K562 (cell line): Measurements from ENCODE around the gene MAML3. TPM values are rescaled to one million over a fixed set of nuclear protein-coding genes. Genes with fewer than 3 reads are reported as not detected.

Experiments
- ATAC-seq: fragments of 200-7000 bp; cut with Tn5 transposase; 3 replicates; pipeline ENCODE4 v1.9.1; 2020; ENCODE audit warnings: moderate library complexity
- BruUV-seq: library from RNA; stranded (reverse); fragments of 400-500 nt; replicated peaks from 2 replicates; lab custom pipeline; 2021; lab: Mats Ljungman, UMichigan
- CTCF ChIA-PET: fragments of 300-600 bp; formaldehyde crosslinking; extraction: SDS; loops from one replicate; lab custom pipeline; 2021; ENCODE audit warnings: low intra/inter-chr PET ratio; lab: Yijun Ruan, JAX
- POLR2A ChIA-PET: fragments of 300-600, 350-650 bp; sonication (Branson Sonifier 250); formaldehyde crosslinking; extraction: SDS; loops from one replicate; lab custom pipeline; 2021; ENCODE audit warnings: antibody characterized with exemption, inconsistent platforms; lab: Yijun Ruan, JAX
- DNase-seq, 4 experiments: peaks; one replicate each; pipeline versions ENCODE4 v3.0.0 to v3.0.0-alpha.2; 2011 to 2018; ENCODE audit warnings: low spot score in 3 of 4, mixed read lengths in 3 of 4; ENCODE audit errors: extremely low read depth in 1 of 4
- FAIRE-seq: peaks from 2 replicates; lab custom pipeline; 2011; peaks lifted over from hg19 to GRCh38; lab: Jason Lieb, UNC
- H2AFZ ChIP-seq: 2 replicates; pipeline ENCODE4 v1.6.0; 2011; ENCODE audit warnings: low read depth, low read length, control low read depth, inconsistent platforms
- H3K27ac ChIP-seq: fragments of 200-600 bp; 3 replicates; pipeline ENCODE4 v1.8.0; 2011; ENCODE audit warnings: low read depth, mild to moderate bottlenecking, control low read depth, inconsistent platforms, low read length, moderate library complexity, mixed read lengths; ENCODE audit errors: extremely low read depth
- H3K27me3 ChIP-seq, 2 experiments: fragments of 300-600 bp in 1 of 2; 2 replicates in 1 of 2; 3 replicates in 1 of 2; pipeline versions ENCODE4 v1.6.0 to v1.8.0; 2011; ENCODE audit warnings: inconsistent platforms in 2 of 2, low read length in 2 of 2, mild to moderate bottlenecking in 1 of 2, mixed read lengths in 1 of 2, moderate library complexity in 1 of 2; ENCODE audit not compliant: control insufficient read depth in 2 of 2, insufficient read depth in 2 of 2
- H3K36me3 ChIP-seq: fragments of 300-600 bp; 3 replicates; pipeline ENCODE4 v1.8.0; 2011; ENCODE audit warnings: mild to moderate bottlenecking, low read length, inconsistent platforms; ENCODE audit not compliant: control insufficient read depth, insufficient read depth
- H3K4me1 ChIP-seq, 2 experiments: fragments of 200-600 bp in 1 of 2; replicated peaks in 1 of 2; 2 replicates in 1 of 2; 3 replicates in 1 of 2; pipeline versions ENCODE4 v1.5.1 to v1.8.0; 2011; ENCODE audit warnings: inconsistent platforms in 2 of 2, low read length in 2 of 2, mild to moderate bottlenecking in 1 of 2, mixed read lengths in 1 of 2, moderate library complexity in 1 of 2; ENCODE audit not compliant: control insufficient read depth in 2 of 2, insufficient read depth in 2 of 2
- H3K4me2 ChIP-seq: 2 replicates; pipeline ENCODE4 v1.6.1; 2011; ENCODE audit warnings: low read length, control low read depth, inconsistent platforms, mixed read lengths; ENCODE audit not compliant: insufficient read depth
- H3K4me3 ChIP-seq: fragments of 200-600 bp; sonication (generic), shearing (Covaris generic); 2 replicates; pipeline ENCODE4 v1.5.1; 2016; ENCODE audit warnings: control low read depth, inconsistent platforms
- H3K79me2 ChIP-seq: fragments of 200-600 bp; 3 replicates; pipeline ENCODE4 v1.8.0; 2011; ENCODE audit warnings: low read length, inconsistent platforms; ENCODE audit not compliant: control insufficient read depth, insufficient read depth
- H3K9ac ChIP-seq, 2 experiments: 2 replicates each; pipeline versions ENCODE4 v1.6.0 to v1.6.1; 2011; ENCODE audit warnings: low read depth in 2 of 2, low read length in 2 of 2, control low read depth in 1 of 2, inconsistent platforms in 1 of 2, mild to moderate bottlenecking in 1 of 2, mixed read lengths in 1 of 2; ENCODE audit not compliant: insufficient read depth in 1 of 2
- H3K9me1 ChIP-seq: one replicate; pipeline ENCODE4 v1.6.0; 2011; ENCODE audit warnings: inconsistent platforms, mild to moderate bottlenecking, low read length, moderate library complexity; ENCODE audit not compliant: control insufficient read depth, insufficient read depth
- H3K9me3 ChIP-seq: replicated peaks from 2 replicates; pipeline ENCODE4 v1.5.1; 2011; ENCODE audit warnings: low read depth, low read length, inconsistent platforms; ENCODE audit not compliant: control insufficient read depth, insufficient read depth
- H4K20me1 ChIP-seq: replicated peaks from 2 replicates; pipeline ENCODE4 v1.6.1; 2011; ENCODE audit warnings: low read length, inconsistent platforms, mixed read lengths; ENCODE audit not compliant: control insufficient read depth, insufficient read depth
- GTF2A2 ChIP-seq: IDR thresholded peaks from 2 replicates; pipeline ENCODE4 v1.6.1; 2016; ENCODE audit warnings: mild to moderate bottlenecking, missing genetic modification characterization, missing compliant biosample characterization
- NCOA6 ChIP-seq: fragments of 450-650 bp; IDR thresholded peaks from 2 replicates; pipeline ENCODE4 v1.6.1; 2017; ENCODE audit warnings: mild to moderate bottlenecking
- PRPF4 ChIP-seq: fragments of 200-400 bp; formaldehyde crosslinking; IDR thresholded peaks from one replicate; pipeline ENCODE4 v1.6.1; 2017; ENCODE audit warnings: low read length, low read depth, mild to moderate bottlenecking; ENCODE audit not compliant: insufficient read depth, poor library complexity, severe bottlenecking
- RBFOX2 ChIP-seq: fragments of 200-400 bp; formaldehyde crosslinking; IDR thresholded peaks from 2 replicates; pipeline ENCODE4 v1.6.1; 2017; ENCODE audit warnings: low read depth, mild to moderate bottlenecking, low read length, moderate library complexity
- RNF2 ChIP-seq: sonication (generic); IDR thresholded peaks from 2 replicates; pipeline ENCODE4 v1.6.1; 2016
- ZNF165 ChIP-seq: fragments of 250-450 bp; sonication (Bioruptor Pico); IDR thresholded peaks from 2 replicates; pipeline ENCODE4 v1.4.0; 2020; ENCODE audit warnings: borderline replicate concordance
- WGBS: fragments of 100-300 bp; shearing (Covaris generic); methylation state at CpG from one replicate; pipeline ENCODE4 v1.1.6; 2016; ENCODE audit warnings: low coverage, mixed read lengths; ENCODE audit not compliant: insufficient coverage; ENCODE audit errors: missing lambda C conversion rate; 5-methylcytosine and 5-hydroxymethylcytosine counted together
- in situ Hi-C: fragments of 300-500 bp; cut with MboI; formaldehyde crosslinking; loops from 4 replicates; pipeline ENCODE4 v1.15.0; 2018; ENCODE audit warnings: inconsistent platforms, mixed read lengths
- intact Hi-C: fragments of 100-400 bp; cut with micrococcal nuclease; formaldehyde crosslinking; loops from 2 replicates; pipeline ENCODE4 v1.14.2; 2022
- polyA plus RNA-seq, 8 experiments: library from polyadenylated mRNA; depleted of rRNA in 4 of 8; stranded (reverse) in 5 of 8; unstranded in 3 of 8; fragments of >200 nt; fragmentation: Nextera tagmentation in 2 of 8; fragmentation: Illumina TruSeq in 1 of 8; extraction: Ambion mirVana in 2 of 8; extraction: Trizol in 1 of 8; gene quantifications; 2 replicates each; pipeline versions ENCODE4 v1.2.1 to v1.2.3, GENCODE V29; 2011 to 2014; ENCODE audit warnings: inconsistent platforms in 1 of 8, missing spikeins in 1 of 8
- total RNA-seq, 7 experiments: library from RNA; depleted of rRNA in 6 of 7; stranded (reverse); fragments of >200 nt in 6 of 7; fragmentation: Illumina TruSeq in 2 of 7; extraction: Trizol in 2 of 7; gene quantifications; 2 replicates each; pipeline versions ENCODE4 v1.2.1 to v1.2.3, GENCODE V29; 2011 to 2021; ENCODE audit warnings: low replicate concordance in 1 of 7

MAML3 gene
- total and polyA plus RNA-seq, 9 of the 15 experiments (the other 6 are each of a cell fraction or from before 2014, with no cell fraction given): 0.01 to 0.55 (median 0.25) TPM

- TF ChIP-seq PRPF4: no peak
- no peak for TF ChIP-seq NCOA6
- no peak overlapping the region for H3K4me3 ChIP-seq
- no peak overlapping the region for H2AFZ ChIP-seq
- DNase-seq (no peak), ATAC-seq (no peak), FAIRE-seq (no peak)
- H3K36me3 ChIP-seq: no peaks in the 10 kb centered on the region
- WGBS: 3% methylated on average over 3 of the region's 3 CpGs
- no TSS peak for BruUV-seq
- ChIA-PET CTCF (no interaction called here), POLR2A (no interaction called here)
- H3K9ac ChIP-seq: no peak overlapping the region
- intact Hi-C loops: no loop called here
- no peak overlapping the region for H3K4me2 ChIP-seq
- H3K27me3 ChIP-seq: peaks cover 6 to 34% of the 10 kb centered on the region in 2 experiments; a peak in 4 of 5 replicates
- H3K27ac ChIP-seq: no peak overlapping the region
- peaks cover 2% of the 10 kb centered on the region; the same call in 1 of the 2 replicates for H4K20me1 ChIP-seq
- H3K9me3 ChIP-seq: no peaks in the 10 kb centered on the region
- H3K79me2 ChIP-seq: no peaks in the 10 kb centered on the region
- in situ Hi-C loops: no loop called here
- H3K4me1 ChIP-seq: peaks cover 0 to 3% of the 10 kb centered on the region in 2 experiments; a peak in 1 of 5 replicates
- H3K9me1 ChIP-seq: no peaks in the 10 kb centered on the region
These were observed 340.1 kb downstream of the MAML3 start for GRCh38 chr4:139813881-139814280.

- TF ChIP-seq ZNF165 (CRISPR knock-in tag): no peak
- no peak for TF ChIP-seq RBFOX2
- no peak for TF ChIP-seq GTF2A2 (tag)
- no peak for TF ChIP-seq RNF2
- Histone ChIP-seq H3K9me1 (no peaks in the 10 kb centered on the region), H3K4me3 (no peak overlapping the region), H3K4me2 (no peak overlapping the region), H3K9me3 (no peaks in the 10 kb centered on the region), H4K20me1 (no peaks in the 10 kb centered on the region), H3K4me1 (peaks cover 0 to 2% of the 10 kb centered on the region in 2 experiments; a peak in 1 of 5 replicates), H2AFZ (no peak overlapping the region), H3K27ac (no peak overlapping the region), H3K9ac (no peak overlapping the region), H3K79me2 (no peaks in the 10 kb centered on the region), H3K27me3 (peaks cover 5 to 30% of the 10 kb centered on the region in 2 experiments; a peak in 3 of 5 replicates), H3K36me3 (no peaks in the 10 kb centered on the region)
- ATAC-seq (no peak), FAIRE-seq (no peak), DNase-seq (no peak)
- in situ Hi-C loops (no loop called here), intact Hi-C loops (no loop called here)
- POLR2A ChIA-PET: interaction anchor here (1.3 kb wide), 1 partner anchor 11 kb away, joined by 3 read pairs; no protein-coding TSS in a partner anchor
- CTCF ChIA-PET: no interaction called here
- WGBS: 0% methylated on average over 1 of the region's 1 CpG
- no TSS peak for BruUV-seq
These were observed 343.3 kb downstream of the MAML3 start for GRCh38 chr4:139810710-139811109.
